Loucy (cell line): Measurements from ENCODE around the gene APIP.

ENCODE experiments used
- CTCF ChIP-seq: fragments of 200-600 bp; sonication (generic); conservative IDR thresholded peaks from 2 replicates; pipeline ENCODE4 v1.5.1; 2014; ENCODE audit warnings: mild to moderate bottlenecking, antibody characterized with exemption, low read length
- EZH2phosphoT487 ChIP-seq: fragments of 200-600 bp; IDR thresholded peaks from 2 replicates; pipeline ENCODE4 v1.6.1; 2018; ENCODE audit warnings: antibody characterized with exemption, mild to moderate bottlenecking, moderate library complexity, borderline replicate concordance

GRCh38 chr11:34851916-34852315 is 64.3 kb downstream of the APIP start:
- no peak for TF ChIP-seq CTCF
- no peak for TF ChIP-seq EZH2phosphoT487
